HAP-1 (cell line): ENCODE results near the gene RPTOR.
A peak's percentile ranks its signal among the peaks of the same experiment; 100 is the strongest.

Experiments
- DNase-seq, 2 experiments: peaks; one replicate each; pipeline ENCODE4 v3.0.0-alpha.2; 2016 to 2020; ENCODE audit warnings: low spot score in 2 of 2
- H3K27me3 ChIP-seq: fragments of 250-450 bp; sonication (Bioruptor Pico); 2 replicates; pipeline ENCODE4 v1.5.1; 2020; ENCODE audit warnings: low read depth, mild to moderate bottlenecking, moderate library complexity
- H3K36me3 ChIP-seq: fragments of 250-450 bp; sonication (Bioruptor Pico); replicated peaks from 2 replicates; pipeline ENCODE4 v1.5.1; 2020; ENCODE audit warnings: mild to moderate bottlenecking
- H3K4me1 ChIP-seq: fragments of 250-450 bp; sonication (Bioruptor Pico); 2 replicates; pipeline ENCODE4 v1.5.1; 2020; ENCODE audit warnings: mild to moderate bottlenecking
- H3K4me3 ChIP-seq: fragments of 250-450 bp; sonication (Bioruptor Pico); 2 replicates; pipeline ENCODE4 v1.5.1; 2020; ENCODE audit warnings: mild to moderate bottlenecking, moderate library complexity
- H3K9me3 ChIP-seq: fragments of 250-450 bp; sonication (Bioruptor Pico); 2 replicates; pipeline ENCODE4 v1.5.1; 2020; ENCODE audit warnings: mild to moderate bottlenecking, moderate library complexity
- in situ Hi-C: fragments of 300-500 bp; cut with MboI; formaldehyde crosslinking; loops from 3 replicates; pipeline ENCODE4 v1.14.3; 2020; ENCODE audit warnings: low sequenced_read_pairs, inconsistent platforms, mixed read lengths

The RPTOR gene

DNA sequence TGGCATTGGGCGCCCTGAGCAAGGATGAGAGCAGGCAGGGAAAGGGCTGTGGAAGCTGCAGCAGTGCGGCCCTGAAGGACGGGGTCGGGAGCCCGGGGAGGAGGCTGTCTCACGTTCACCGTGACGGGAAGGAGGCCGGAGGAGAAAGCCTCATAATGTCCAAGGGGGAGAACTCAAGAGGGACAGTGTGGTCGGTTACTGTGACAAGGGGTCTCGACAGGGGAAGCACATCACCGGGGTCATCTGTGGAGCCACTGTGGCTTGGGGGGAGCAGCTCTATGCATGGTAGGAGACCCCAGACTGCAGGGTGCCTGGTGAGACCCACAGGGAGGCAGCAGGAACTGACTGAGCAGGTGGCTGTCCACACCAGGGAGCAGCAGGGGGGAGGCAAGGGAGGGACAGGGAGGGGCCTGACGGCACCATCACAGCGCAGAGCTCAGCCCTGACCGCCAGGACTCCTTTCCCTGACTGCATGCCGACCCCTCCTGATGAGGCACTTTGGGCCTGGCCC is 292.4 kb downstream of the RPTOR start:
- Histone ChIP-seq H3K36me3 (no peaks in the 10 kb centered on the region), H3K4me1 (peaks cover 6% of the 10 kb centered on the region), H3K27me3 (no peaks in the 10 kb centered on the region), H3K4me3 (no peak overlapping the region), H3K9me3 (no peaks in the 10 kb centered on the region)
- in situ Hi-C loops, result no loop called here
- DNase-seq, result no peak

DNA sequence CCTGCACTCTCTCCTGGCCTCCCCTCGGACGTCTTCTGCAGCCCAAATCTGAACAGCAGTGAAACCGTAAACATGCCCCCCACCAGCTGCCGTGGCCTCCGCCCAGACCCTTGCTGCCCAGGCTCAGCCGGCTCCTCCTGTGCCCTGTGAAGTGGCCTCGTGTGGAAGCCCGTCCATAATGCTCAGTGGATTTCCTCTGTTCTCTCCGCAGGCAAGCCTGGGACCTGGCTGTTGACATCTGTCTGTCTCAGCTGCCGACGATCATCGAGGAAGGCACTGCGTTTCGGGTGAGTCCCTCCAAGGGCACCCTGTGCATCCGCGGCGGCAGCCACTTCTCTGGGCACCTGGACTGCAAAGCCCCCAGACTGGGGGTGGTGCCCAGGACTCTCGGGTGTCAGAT is 293.1 kb downstream of the RPTOR start:
- H3K9me3 ChIP-seq, result no peaks in the 10 kb centered on the region
- DNase-seq, result no peak
- H3K4me3 ChIP-seq, result no peak overlapping the region
- in situ Hi-C loops, result no loop called here
- no peaks in the 10 kb centered on the region for H3K27me3 ChIP-seq
- peaks cover 3% of the 10 kb centered on the region; the same call in 1 of the 2 replicates for H3K4me1 ChIP-seq
- no peaks in the 10 kb centered on the region for H3K36me3 ChIP-seq

DNA sequence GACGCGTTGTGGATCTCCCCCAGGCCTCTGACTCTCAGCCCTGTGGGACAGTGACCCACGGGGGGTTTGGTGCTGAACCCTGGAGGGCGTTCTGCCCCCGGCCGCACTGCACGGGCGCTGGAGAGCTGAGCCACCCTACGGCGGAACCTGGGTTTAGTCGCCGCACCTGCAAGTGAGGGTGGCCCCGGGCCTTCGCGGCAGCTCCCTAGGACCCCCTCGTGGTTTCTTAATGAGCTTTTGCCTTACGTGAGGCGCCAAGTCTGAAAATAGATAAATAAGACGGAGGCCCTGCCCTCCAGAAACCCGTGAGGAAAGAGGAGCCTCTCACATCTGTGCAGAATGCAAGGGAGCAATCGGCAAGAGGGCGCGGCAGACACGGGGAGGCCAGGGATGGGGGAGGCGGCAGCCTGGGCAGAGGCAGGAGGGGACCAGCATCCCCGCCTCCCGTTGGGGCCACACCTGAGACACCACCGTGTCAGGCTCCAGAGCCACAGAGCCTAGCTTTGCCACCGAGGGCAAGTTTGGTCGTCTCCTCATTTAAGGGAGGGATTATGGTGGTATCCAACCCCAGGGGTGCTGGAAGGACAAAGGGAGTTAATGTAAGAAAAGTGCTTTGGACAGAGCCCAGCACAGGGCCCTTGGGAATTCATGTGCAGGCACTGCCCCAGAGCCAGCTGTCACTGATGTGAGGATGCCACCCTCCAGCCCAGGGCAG is 293.8 kb downstream of the RPTOR start:
- Histone ChIP-seq H3K4me1 (peaks cover under 1% of the 10 kb centered on the region; the same call in 1 of the 2 replicates), H3K36me3 (no peaks in the 10 kb centered on the region), H3K27me3 (no peaks in the 10 kb centered on the region), H3K9me3 (no peaks in the 10 kb centered on the region), H3K4me3 (no peak overlapping the region)
- in situ Hi-C loops, result no loop called here
- no peak for DNase-seq

GRCh38 chr17:80839026-80839345 is 294.3 kb downstream of the RPTOR start:
- DNase-seq, result no peak
- in situ Hi-C loops, result no loop called here
- no peaks in the 10 kb centered on the region for H3K9me3 ChIP-seq
- no peaks in the 10 kb centered on the region for H3K27me3 ChIP-seq
- H3K4me3 ChIP-seq, result no peak overlapping the region
- H3K4me1 ChIP-seq, result no peaks in the 10 kb centered on the region
- no peaks in the 10 kb centered on the region for H3K36me3 ChIP-seq

- no peaks in the 10 kb centered on the region for H3K36me3 ChIP-seq
- in situ Hi-C loops, result no loop called here
- H3K4me3 ChIP-seq, result no peak overlapping the region
- H3K27me3 ChIP-seq, result no peaks in the 10 kb centered on the region
- H3K4me1 ChIP-seq, result no peaks in the 10 kb centered on the region
- H3K9me3 ChIP-seq, result no peaks in the 10 kb centered on the region
- DNase-seq, result no peak
These were observed 294.9 kb downstream of the RPTOR start for GRCh38 chr17:80839511-80839941.

- no peaks in the 10 kb centered on the region for H3K27me3 ChIP-seq
- DNase-seq, result no peak
- H3K4me3 ChIP-seq, result no peak overlapping the region
- no peaks in the 10 kb centered on the region for H3K4me1 ChIP-seq
- no peaks in the 10 kb centered on the region for H3K9me3 ChIP-seq
- no peaks in the 10 kb centered on the region for H3K36me3 ChIP-seq
- in situ Hi-C loops, result no loop called here
These were observed 295.3 kb downstream of the RPTOR start for GRCh38 chr17:80839970-80840369.

DNA sequence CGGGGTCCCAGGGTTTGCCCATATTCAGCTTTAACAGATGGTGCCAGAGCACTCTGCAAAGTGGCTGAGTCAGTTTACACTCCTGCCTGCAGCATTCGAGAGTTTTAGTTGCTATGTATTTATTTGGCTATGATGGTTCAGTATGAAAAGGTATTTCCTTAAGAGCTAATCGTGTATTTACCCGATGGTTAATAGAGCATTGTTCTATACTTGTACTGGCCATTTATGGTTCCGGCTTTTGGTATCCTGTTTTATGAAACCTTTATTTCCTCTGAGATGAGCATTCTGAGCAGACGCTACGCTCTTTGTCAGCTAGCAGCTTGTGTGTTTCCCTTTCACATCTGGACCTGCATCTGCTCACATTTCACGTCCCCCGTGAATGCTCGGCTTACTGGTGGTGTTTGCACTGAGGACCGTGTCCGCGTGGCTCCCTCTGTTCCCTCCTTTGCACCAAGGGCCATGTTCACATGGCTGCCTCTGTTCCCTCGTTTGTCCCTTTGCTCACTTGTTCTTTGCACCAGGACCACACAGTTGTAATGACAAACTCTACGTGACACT is 297.9 kb downstream of the RPTOR start:
- H3K36me3 ChIP-seq, result peaks cover 7% of the 10 kb centered on the region
- no peak overlapping the region for H3K4me3 ChIP-seq
- no peaks in the 10 kb centered on the region for H3K9me3 ChIP-seq
- no peaks in the 10 kb centered on the region for H3K27me3 ChIP-seq
- in situ Hi-C loops, result no loop called here
- no peaks in the 10 kb centered on the region for H3K4me1 ChIP-seq
- no peak for DNase-seq

DNA sequence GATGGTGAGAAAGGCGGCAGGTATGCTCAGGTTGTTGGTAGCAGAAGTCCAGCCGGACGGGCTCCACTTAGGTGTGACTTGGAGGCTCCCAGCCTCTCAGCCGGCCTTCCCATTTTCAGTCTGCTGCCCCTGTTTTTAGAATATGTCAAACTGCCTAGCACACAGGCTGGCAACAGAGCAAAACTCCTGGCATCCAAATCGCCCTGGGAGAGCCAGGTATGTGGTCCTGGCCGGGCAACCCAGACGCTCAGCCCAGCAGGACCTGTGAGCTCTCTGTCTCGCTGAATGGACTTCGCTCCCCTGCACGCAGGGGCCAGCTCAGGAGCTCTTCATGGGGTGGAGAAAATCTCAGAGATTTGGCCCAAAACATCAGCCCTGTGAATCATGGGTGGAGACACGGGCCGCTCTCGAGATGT is 299.1 kb downstream of the RPTOR start:
- no peak for DNase-seq
- no peaks in the 10 kb centered on the region for H3K9me3 ChIP-seq
- H3K36me3 ChIP-seq, result peaks cover 7% of the 10 kb centered on the region
- no peaks in the 10 kb centered on the region for H3K27me3 ChIP-seq
- in situ Hi-C loops, result no loop called here
- H3K4me1 ChIP-seq, result no peaks in the 10 kb centered on the region
- no peak overlapping the region for H3K4me3 ChIP-seq

DNA sequence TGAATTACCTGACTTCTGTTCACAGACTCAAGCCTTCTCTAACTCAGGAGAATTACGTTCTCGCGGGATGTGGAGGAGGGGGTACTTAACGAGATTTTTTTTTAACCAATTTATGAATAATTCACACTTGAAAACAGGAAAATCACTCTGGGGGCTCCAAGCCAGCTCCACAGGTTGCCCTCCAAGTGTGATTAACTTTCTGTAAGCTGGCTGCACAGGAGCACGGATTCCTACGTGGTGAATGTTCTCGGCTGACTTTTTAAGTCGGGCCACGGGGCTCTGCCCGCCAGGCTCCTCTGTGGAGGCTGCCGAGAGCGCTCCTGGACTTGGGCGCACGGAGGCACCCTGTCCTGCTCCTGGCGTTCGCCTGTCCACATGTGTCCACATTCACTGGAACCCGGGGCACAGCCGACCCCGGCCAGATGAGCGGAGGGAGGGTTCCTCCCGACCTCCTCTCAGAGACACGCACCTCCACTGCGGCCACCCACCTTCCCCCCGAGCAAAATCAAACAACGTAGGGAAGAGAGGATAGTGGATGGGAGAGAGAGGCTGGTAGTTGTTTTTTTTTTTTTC is 299.9 kb downstream of the RPTOR start:
- no peaks in the 10 kb centered on the region for H3K9me3 ChIP-seq
- H3K36me3 ChIP-seq, result peaks cover 7% of the 10 kb centered on the region
- no peaks in the 10 kb centered on the region for H3K27me3 ChIP-seq
- DNase-seq, result no peak
- H3K4me3 ChIP-seq, result no peak overlapping the region
- in situ Hi-C loops, result no loop called here
- H3K4me1 ChIP-seq, result no peaks in the 10 kb centered on the region

GRCh38 chr17:80845069-80845862 is 300.6 kb downstream of the RPTOR start:
- DNase-seq, result no peak
- Histone ChIP-seq H3K4me3 (no peak overlapping the region), H3K9me3 (no peaks in the 10 kb centered on the region), H3K36me3 (peaks cover 7% of the 10 kb centered on the region), H3K27me3 (no peaks in the 10 kb centered on the region), H3K4me1 (no peaks in the 10 kb centered on the region)
- in situ Hi-C loops, result no loop called here

DNA sequence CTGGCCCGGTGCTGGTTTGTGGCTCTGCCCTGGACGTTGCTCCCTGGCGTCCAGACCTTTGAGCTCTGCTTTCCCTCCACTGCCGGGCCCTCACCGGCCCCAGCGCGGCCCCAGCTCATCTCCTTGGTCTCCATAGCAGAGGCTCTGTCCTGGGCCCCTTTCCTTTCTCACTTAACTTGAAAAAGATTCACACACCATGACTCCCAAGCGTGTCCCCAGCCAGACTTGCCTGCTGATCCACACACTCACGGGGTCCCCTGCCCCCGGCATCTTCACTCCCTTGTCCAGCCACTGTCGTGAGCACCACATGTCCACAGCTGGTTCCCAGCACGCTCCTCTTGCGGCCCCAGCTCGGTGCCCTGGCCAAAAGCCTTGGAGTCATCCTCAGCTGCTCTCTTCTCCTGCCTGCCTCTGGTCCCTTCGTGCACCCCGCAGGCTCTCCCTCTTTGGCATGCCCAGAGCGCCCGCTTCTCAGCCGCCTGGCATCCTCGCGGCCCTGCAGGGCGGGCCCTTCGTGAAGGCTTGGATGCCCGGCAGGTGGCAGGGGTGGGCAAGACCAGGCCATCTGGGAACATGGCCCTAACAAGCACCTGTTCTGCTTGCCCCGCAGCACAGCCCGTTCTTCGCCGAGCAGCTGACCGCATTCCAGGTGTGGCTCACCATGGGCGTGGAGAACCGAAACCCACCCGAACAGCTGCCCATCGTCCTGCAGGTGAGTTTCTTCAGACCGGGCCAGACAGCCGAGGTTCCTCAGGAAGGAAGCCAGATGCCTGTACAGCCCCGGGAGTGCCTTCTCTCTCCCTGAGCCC is 301.4 kb downstream of the RPTOR start:
- Histone ChIP-seq H3K4me3 (no peak overlapping the region), H3K9me3 (no peaks in the 10 kb centered on the region), H3K27me3 (no peaks in the 10 kb centered on the region), H3K4me1 (no peaks in the 10 kb centered on the region), H3K36me3 (peaks cover 7% of the 10 kb centered on the region)
- DNase-seq, result peak in 1 of 2 experiments; percentile 3
- in situ Hi-C loops, result no loop called here

- peaks cover 7% of the 10 kb centered on the region for H3K36me3 ChIP-seq
- in situ Hi-C loops, result no loop called here
- no peaks in the 10 kb centered on the region for H3K27me3 ChIP-seq
- H3K4me3 ChIP-seq, result no peak overlapping the region
- H3K9me3 ChIP-seq, result no peaks in the 10 kb centered on the region
- H3K4me1 ChIP-seq, result no peaks in the 10 kb centered on the region
- DNase-seq, result no peak
These were observed 302.3 kb downstream of the RPTOR start for GRCh38 chr17:80846932-80847331.

DNA sequence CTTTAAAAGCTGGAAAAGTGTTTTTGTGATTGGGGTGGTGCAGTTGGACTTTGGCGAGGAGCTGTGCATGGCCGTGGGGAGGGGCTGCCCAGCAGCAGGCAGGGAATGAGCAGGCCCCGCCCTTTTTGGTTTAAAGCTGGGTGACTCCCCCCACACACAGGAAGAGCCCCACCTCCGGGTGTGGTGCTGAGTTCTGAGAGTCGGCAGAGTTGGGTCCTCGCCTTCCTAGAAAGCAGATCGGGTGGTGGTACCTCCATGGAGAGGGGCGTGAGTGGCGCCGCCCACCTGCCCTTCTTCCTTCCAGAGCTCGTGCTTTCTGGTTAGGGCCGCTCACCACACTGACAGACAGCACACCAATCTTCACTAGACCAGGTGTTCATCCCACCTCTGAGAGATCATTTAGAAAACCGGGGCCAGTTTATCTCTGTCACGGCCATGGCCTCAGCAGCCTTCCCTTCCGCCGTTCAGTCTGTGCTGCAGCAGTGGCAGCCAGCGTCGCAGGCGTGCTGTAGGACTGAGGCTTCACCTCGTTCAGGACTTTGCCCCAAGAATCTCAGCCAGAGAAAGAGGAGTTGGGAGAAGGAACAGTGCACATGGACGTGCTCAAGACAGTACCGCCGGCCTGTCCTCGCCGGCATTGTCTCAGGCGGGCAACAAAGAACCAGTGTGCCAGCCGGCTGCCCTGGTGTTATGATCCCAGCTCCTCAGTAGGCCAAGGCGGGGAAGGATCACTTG is 303.0 kb downstream of the RPTOR start:
- Histone ChIP-seq H3K4me3 (no peak overlapping the region), H3K27me3 (no peaks in the 10 kb centered on the region), H3K9me3 (no peaks in the 10 kb centered on the region), H3K4me1 (no peaks in the 10 kb centered on the region), H3K36me3 (peaks cover 7% of the 10 kb centered on the region)
- no peak for DNase-seq
- in situ Hi-C loops, result no loop called here
